Head of caudate nucleus (tissue), 42 donors: ENCODE data around the gene TMEM179.
A peak's percentile ranks its signal among the peaks of the same experiment; 100 is the strongest.

ENCODE experiments used
- DNase-seq, 42 donors: peaks; one replicate each; pipeline versions ENCODE4 v3.0.0 to v3.0.0-alpha.2; 2020 to 2021; ENCODE audit warnings: mixed read lengths in 7 of 42
- intact Hi-C: fragments of 100-400 bp; cut with DNase I; formaldehyde crosslinking; loops from one replicate; pipeline ENCODE4 v1.15.0; 2022

The TMEM179 gene

GRCh38 chr14:104542871-104543830 lies 61.4 kb downstream of the TMEM179 start:
- intact Hi-C loops = no loop called here
- DNase-seq = peak in 4 of 42 donors; percentile 4 to 21 (median 7)

GRCh38 chr14:104541905-104542465 lies 62.6 kb downstream of the TMEM179 start:
- intact Hi-C loops = no loop called here

More at GRCh38 chr14:104541905-104542465, 62.6 kb downstream of the TMEM179 start:
- DNase-seq = no peak
